ENCODE data around the gene FBLN2.

GRCh38 chr3:13536432-13536831 is 12.5 kb upstream of the FBLN2 start:
- TF ChIP-seq, protein P1, sequence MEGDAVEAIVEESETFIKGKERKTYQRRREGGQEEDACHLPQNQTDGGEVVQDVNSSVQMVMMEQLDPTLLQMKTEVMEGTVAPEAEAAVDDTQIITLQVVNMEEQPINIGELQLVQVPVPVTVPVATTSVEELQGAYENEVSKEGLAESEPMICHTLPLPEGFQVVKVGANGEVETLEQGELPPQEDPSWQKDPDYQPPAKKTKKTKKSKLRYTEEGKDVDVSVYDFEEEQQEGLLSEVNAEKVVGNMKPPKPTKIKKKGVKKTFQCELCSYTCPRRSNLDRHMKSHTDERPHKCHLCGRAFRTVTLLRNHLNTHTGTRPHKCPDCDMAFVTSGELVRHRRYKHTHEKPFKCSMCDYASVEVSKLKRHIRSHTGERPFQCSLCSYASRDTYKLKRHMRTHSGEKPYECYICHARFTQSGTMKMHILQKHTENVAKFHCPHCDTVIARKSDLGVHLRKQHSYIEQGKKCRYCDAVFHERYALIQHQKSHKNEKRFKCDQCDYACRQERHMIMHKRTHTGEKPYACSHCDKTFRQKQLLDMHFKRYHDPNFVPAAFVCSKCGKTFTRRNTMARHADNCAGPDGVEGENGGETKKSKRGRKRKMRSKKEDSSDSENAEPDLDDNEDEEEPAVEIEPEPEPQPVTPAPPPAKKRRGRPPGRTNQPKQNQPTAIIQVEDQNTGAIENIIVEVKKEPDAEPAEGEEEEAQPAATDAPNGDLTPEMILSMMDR (CRISPR knock-in tag; IDR thresholded peaks at IDR 0.05) = no peak
- TF ChIP-seq SSRP1 (CRISPR knock-in tag; IDR thresholded peaks at IDR 0.05) = no peak
- TF ChIP-seq, protein P2, sequence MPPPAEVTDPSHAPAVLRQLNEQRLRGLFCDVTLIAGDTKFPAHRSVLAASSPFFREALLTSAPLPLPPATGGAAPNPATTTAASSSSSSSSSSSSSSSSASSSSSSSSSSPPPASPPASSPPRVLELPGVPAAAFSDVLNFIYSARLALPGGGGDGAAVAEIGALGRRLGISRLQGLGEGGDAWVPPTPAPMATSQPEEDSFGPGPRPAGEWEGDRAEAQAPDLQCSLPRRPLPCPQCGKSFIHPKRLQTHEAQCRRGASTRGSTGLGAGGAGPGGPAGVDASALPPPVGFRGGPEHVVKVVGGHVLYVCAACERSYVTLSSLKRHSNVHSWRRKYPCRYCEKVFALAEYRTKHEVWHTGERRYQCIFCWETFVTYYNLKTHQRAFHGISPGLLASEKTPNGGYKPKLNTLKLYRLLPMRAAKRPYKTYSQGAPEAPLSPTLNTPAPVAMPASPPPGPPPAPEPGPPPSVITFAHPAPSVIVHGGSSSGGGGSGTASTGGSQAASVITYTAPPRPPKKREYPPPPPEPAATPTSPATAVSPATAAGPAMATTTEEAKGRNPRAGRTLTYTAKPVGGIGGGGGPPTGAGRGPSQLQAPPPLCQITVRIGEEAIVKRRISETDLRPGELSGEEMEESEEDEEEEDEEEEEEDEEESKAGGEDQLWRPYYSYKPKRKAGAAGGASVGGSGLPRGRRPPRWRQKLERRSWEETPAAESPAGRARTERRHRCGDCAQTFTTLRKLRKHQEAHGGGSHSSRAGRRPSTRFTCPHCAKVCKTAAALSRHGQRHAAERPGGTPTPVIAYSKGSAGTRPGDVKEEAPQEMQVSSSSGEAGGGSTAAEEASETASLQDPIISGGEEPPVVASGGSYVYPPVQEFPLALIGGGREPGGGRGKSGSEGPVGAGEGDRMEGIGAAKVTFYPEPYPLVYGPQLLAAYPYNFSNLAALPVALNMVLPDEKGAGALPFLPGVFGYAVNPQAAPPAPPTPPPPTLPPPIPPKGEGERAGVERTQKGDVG (CRISPR knock-in tag; IDR thresholded peaks at IDR 0.05; ENCODE audit: borderline replicate concordance) = no peak
- no peak for TF ChIP-seq ZBTB14 (CRISPR knock-in tag; IDR thresholded peaks at IDR 0.05)
- no peak for TF ChIP-seq TAF1 (CRISPR knock-in tag; IDR thresholded peaks at IDR 0.05)
- no peak for TF ChIP-seq MXI1 (IDR thresholded peaks at IDR 0.05; ENCODE audit: borderline replicate concordance, low read depth, low read length)
- TF ChIP-seq ETV6 (CRISPR knock-in tag; conservative IDR thresholded peaks at IDR 0.05) = no peak
- no peak for TF ChIP-seq POLR2AphosphoS5 (IDR thresholded peaks at IDR 0.05; ENCODE audit: low read depth, low read length)
- TF ChIP-seq ZNF274 (CRISPR knock-in tag; IDR thresholded peaks at IDR 0.05) = no peak
- no peak for TF ChIP-seq ZNF576 (CRISPR knock-in tag; IDR thresholded peaks at IDR 0.05)
- TF ChIP-seq RXRB (CRISPR knock-in tag; IDR thresholded peaks at IDR 0.05; ENCODE audit: borderline replicate concordance) = no peak
- no peak for TF ChIP-seq PHF21A (CRISPR knock-in tag; IDR thresholded peaks at IDR 0.05)
- TF ChIP-seq, protein P3, sequence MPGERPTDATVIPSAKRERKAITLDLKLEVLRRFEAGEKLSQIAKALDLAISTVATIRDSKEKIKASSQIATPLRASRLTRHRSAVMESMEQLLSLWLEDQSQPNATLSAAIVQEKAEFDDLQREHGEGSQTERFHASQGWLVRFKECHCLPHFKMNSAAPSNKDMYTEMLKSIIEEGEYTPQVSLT (CRISPR knock-in tag; IDR thresholded peaks at IDR 0.05; ENCODE audit: borderline replicate concordance, low read depth) = no peak

Data from HepG2 (cell line).